HepG2 (cell line): ENCODE results near the gene NUP93. TPM values are rescaled to one million over a fixed set of nuclear protein-coding genes. Genes with fewer than 3 reads are reported as not detected.

Experiments used
- ATAC-seq: fragments of 200-7000 bp; cut with Tn5 transposase; 3 replicates; pipeline ENCODE4 v1.9.1; 2020; ENCODE audit warnings: mild to moderate bottlenecking, moderate library complexity
- BruUV-seq: library from RNA; stranded (reverse); fragments of 400-500 nt; replicated peaks from 2 replicates; lab custom pipeline; 2021; lab: Mats Ljungman, UMichigan
- CTCF ChIA-PET: fragments of 300-600 bp; formaldehyde crosslinking; extraction: SDS; loops from one replicate; lab custom pipeline; 2021; ENCODE audit warnings: low total read pairs, inconsistent platforms, low intra/inter-chr PET ratio; lab: Yijun Ruan, JAX
- POLR2A ChIA-PET: fragments of 350-600 bp; sonication (Branson Sonifier 250); formaldehyde crosslinking; loops from one replicate; lab custom pipeline; 2020; ENCODE audit warnings: antibody characterized with exemption, inconsistent platforms; lab: Yijun Ruan, JAX
- DNase-seq: peaks from one replicate; pipeline ENCODE4 v3.0.0-alpha.2; 2015; ENCODE audit warnings: low spot score
- FAIRE-seq: peaks from 3 replicates; lab custom pipeline; 2011; peaks lifted over from hg19 to GRCh38; lab: Jason Lieb, UNC
- H2AFZ ChIP-seq: one replicate; pipeline ENCODE4 v1.6.1; 2011; ENCODE audit warnings: low read length, inconsistent platforms
- H3K27ac ChIP-seq: fragments of 300-600 bp; 3 replicates; pipeline ENCODE4 v1.8.0; 2011; ENCODE audit warnings: mixed run types, mild to moderate bottlenecking, mixed read lengths, low read length, inconsistent platforms; ENCODE audit not compliant: insufficient read depth; ENCODE audit errors: extremely low read length
- H3K27me3 ChIP-seq, 2 experiments: fragments of 200-600 bp in 1 of 2; 2 replicates in 1 of 2; 3 replicates in 1 of 2; pipeline versions ENCODE4 v1.6.0 to v1.8.0; 2011; ENCODE audit warnings: low read length in 2 of 2, mild to moderate bottlenecking in 2 of 2, moderate library complexity in 2 of 2, inconsistent platforms in 1 of 2; ENCODE audit not compliant: insufficient read depth in 2 of 2, control insufficient read depth in 1 of 2
- H3K36me3 ChIP-seq, 2 experiments: fragments of 200-600 bp in 1 of 2; replicated peaks in 1 of 2; 2 replicates in 1 of 2; 3 replicates in 1 of 2; pipeline versions ENCODE4 v1.5.1 to v1.8.0; 2011; ENCODE audit warnings: low read length in 2 of 2, inconsistent platforms in 1 of 2; ENCODE audit not compliant: insufficient read depth in 2 of 2, control insufficient read depth in 1 of 2
- H3K4me1 ChIP-seq: 2 replicates; pipeline ENCODE4 v1.5.1; 2012; ENCODE audit warnings: low read length, inconsistent platforms; ENCODE audit not compliant: insufficient read depth
- H3K4me2 ChIP-seq: 2 replicates; pipeline ENCODE4 v1.6.0; 2011; ENCODE audit warnings: low read depth, low read length, inconsistent platforms
- H3K4me3 ChIP-seq, 3 experiments: fragments of 200-600 bp in 1 of 3; sonication (generic), shearing (Covaris generic) in 1 of 3; replicated peaks in 1 of 3; 2 replicates each; pipeline ENCODE4 v1.5.1; 2011 to 2016; ENCODE audit warnings: low read length in 3 of 3, inconsistent platforms in 2 of 3, low read depth in 2 of 3, mild to moderate bottlenecking in 2 of 3, control low read depth in 1 of 3, mixed read lengths in 1 of 3; ENCODE audit not compliant: insufficient read depth in 1 of 3
- H3K79me2 ChIP-seq: one replicate; pipeline ENCODE4 v1.6.1; 2011; ENCODE audit warnings: low read length, inconsistent platforms; ENCODE audit not compliant: insufficient read depth
- H3K9ac ChIP-seq: 2 replicates; pipeline ENCODE4 v1.6.0; 2011; ENCODE audit warnings: mild to moderate bottlenecking, low read depth, low read length, inconsistent platforms; ENCODE audit not compliant: insufficient read depth
- H3K9me3 ChIP-seq: 2 replicates; pipeline ENCODE4 v1.5.1; 2012; ENCODE audit warnings: mild to moderate bottlenecking, low read length
- H4K20me1 ChIP-seq: 2 replicates; pipeline ENCODE4 v1.6.0; 2011; ENCODE audit warnings: inconsistent platforms, mild to moderate bottlenecking, low read length, moderate library complexity; ENCODE audit not compliant: insufficient read depth
- GATAD1 ChIP-seq: IDR thresholded peaks from 2 replicates; pipeline ENCODE4 v1.6.1; 2016; ENCODE audit warnings: missing genetic modification reagents, missing compliant biosample characterization
- KDM5A ChIP-seq: fragments of 200-600 bp; sonication (generic); IDR thresholded peaks from 2 replicates; pipeline ENCODE4 v1.7.0; 2018; ENCODE audit warnings: antibody characterized with exemption, mild to moderate bottlenecking, low read length, borderline replicate concordance
- MEIS1 ChIP-seq: sonication (generic); formaldehyde crosslinking; IDR thresholded peaks from 2 replicates; pipeline ENCODE4 v1.9.0; 2021; ENCODE audit warnings: mild to moderate bottlenecking, missing genetic modification reagents, moderate library complexity, borderline replicate concordance
- PAX8 ChIP-seq: sonication (generic); formaldehyde crosslinking; IDR thresholded peaks from 2 replicates; pipeline ENCODE4 v1.8.0; 2022; ENCODE audit warnings: mild to moderate bottlenecking, missing genetic modification reagents, borderline replicate concordance
- SRSF9 ChIP-seq: fragments of 200-400 bp; formaldehyde crosslinking; IDR thresholded peaks from 2 replicates; pipeline ENCODE4 v1.6.1; 2018; ENCODE audit warnings: borderline replicate concordance, mild to moderate bottlenecking, low read depth, low read length; ENCODE audit not compliant: insufficient read depth, poor library complexity, severe bottlenecking
- SYNCRIP ChIP-seq: fragments of 200-400 bp; formaldehyde crosslinking; IDR thresholded peaks from 2 replicates; pipeline ENCODE4 v1.6.1; 2018; ENCODE audit warnings: mild to moderate bottlenecking, low read depth, low read length; ENCODE audit not compliant: insufficient read depth
- TBL1XR1 ChIP-seq: fragments of 150-350 bp; IDR thresholded peaks from 2 replicates; pipeline ENCODE4 v1.6.1; 2014; ENCODE audit warnings: borderline replicate concordance, low read length; ENCODE audit not compliant: partially characterized antibody
- TBX2 ChIP-seq: sonication (generic); formaldehyde crosslinking; IDR thresholded peaks from 2 replicates; pipeline ENCODE4 v1.5.0; 2020; ENCODE audit warnings: missing genetic modification reagents, mild to moderate bottlenecking, borderline replicate concordance
- ZNF335 ChIP-seq: sonication (generic); formaldehyde crosslinking; IDR thresholded peaks from 2 replicates; pipeline ENCODE4 v1.4.0; 2020; ENCODE audit warnings: missing genetic modification reagents
- ZNF556 ChIP-seq: sonication (generic); formaldehyde crosslinking; IDR thresholded peaks from 2 replicates; pipeline ENCODE4 v1.4.0; 2020; ENCODE audit warnings: mild to moderate bottlenecking, missing genetic modification reagents, borderline replicate concordance
- ZNF672 ChIP-seq: sonication (generic); formaldehyde crosslinking; IDR thresholded peaks from 2 replicates; pipeline ENCODE4 v1.8.1; 2022; ENCODE audit warnings: missing genetic modification reagents
- ZNF772 ChIP-seq: sonication (generic); formaldehyde crosslinking; IDR thresholded peaks from 2 replicates; pipeline ENCODE4 v1.5.0; 2020; ENCODE audit warnings: mild to moderate bottlenecking, missing genetic modification reagents
- WGBS: methylation state at CpG from one replicate; pipeline ENCODE4 v1.1.6; 2017; ENCODE audit warnings: low lambda C conversion rate; 5-methylcytosine and 5-hydroxymethylcytosine counted together
- in situ Hi-C: cut with HindIII; loops from 2 replicates; pipeline ENCODE4 v1.10.0; 2017; ENCODE audit warnings: low pct_unique_long_range_greater_than_20kb; ENCODE audit not compliant: extremely low pct_ligation_motif_present
- intact Hi-C: fragments of 100-400 bp; cut with micrococcal nuclease; formaldehyde crosslinking; loops from one replicate; pipeline ENCODE4 v1.10.0; 2022; ENCODE audit not compliant: unreplicated experiment
- microRNA counts: library from miRNA; unstranded; fragments of <30 nt; microRNA quantifications from one replicate; lab custom pipeline; 2015
- microRNA-seq: library from miRNA; unstranded; fragments of <30 nt; microRNA quantifications from one replicate; pipeline ENCODE4, GENCODE V29; 2020
- polyA plus RNA-seq, 8 experiments: library from polyadenylated mRNA; depleted of rRNA in 3 of 8; stranded (reverse) in 7 of 8; unstranded in 1 of 8; fragments of >200 nt; fragmentation: Illumina TruSeq in 4 of 8; extraction: Trizol in 4 of 8; gene quantifications; 2 replicates each; pipeline versions ENCODE4 v1.2.1 to v1.2.3, GENCODE V29; 2011 to 2016; ENCODE audit warnings: low read depth in 4 of 8, missing spikeins in 1 of 8, mixed read lengths in 1 of 8; ENCODE audit not compliant: insufficient read depth in 1 of 8
- small RNA-seq, 3 experiments: library from RNA; depleted of rRNA; stranded (forward); fragments of <200 nt; gene quantifications; one replicate each; pipeline ENCODE3, GENCODE V24; 2012; ENCODE audit warnings: low read depth in 2 of 3, low replicate concordance in 1 of 3; ENCODE audit not compliant: insufficient read length in 3 of 3, insufficient read depth in 2 of 3
- total RNA-seq, 5 experiments: library from RNA; depleted of rRNA; stranded (reverse); fragments of >200 nt; fragmentation: Illumina TruSeq; extraction: Trizol; gene quantifications; 2 replicates each; pipeline ENCODE4 v1.2.3, GENCODE V29; 2016; ENCODE audit warnings: low read depth in 1 of 5
- TF ChIP-seq, protein P1 (sequence below): IDR thresholded peaks from 2 replicates; pipeline ENCODE4 v1.6.1; 2016
- TF ChIP-seq, protein P2 (sequence below): sonication (generic); formaldehyde crosslinking; IDR thresholded peaks from 2 replicates; pipeline ENCODE4 v1.8.0; 2022; ENCODE audit warnings: mild to moderate bottlenecking, missing genetic modification reagents

Gene NUP93
- total and polyA plus RNA-seq, 2 of the 13 experiments (the other 11 are each of a cell fraction or from before 2014, with no cell fraction given), result 58.5 to 140 TPM

DNA sequence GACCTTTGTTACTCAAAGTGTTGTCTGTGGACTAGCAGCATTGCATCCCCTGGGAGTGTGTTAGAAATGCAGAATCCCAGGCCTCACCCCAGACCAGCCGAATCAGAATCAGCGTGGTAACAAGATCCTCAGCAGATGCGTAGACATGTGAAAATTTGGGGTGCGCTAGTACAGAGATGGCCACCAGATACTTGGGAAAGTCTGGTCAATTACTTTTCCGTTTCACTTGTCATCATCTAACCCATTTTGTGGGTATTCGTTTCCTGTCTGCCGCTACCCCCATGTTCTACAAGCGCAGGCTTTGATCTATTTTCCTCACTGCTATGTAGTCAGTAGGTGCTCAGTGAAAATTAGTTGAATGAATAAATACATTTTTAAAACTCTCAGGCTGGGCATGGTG, 168.9 kb downstream of the NUP93 start:
- no peak for TF ChIP-seq GATAD1 (CRISPR knock-in tag)
- no peak for TF ChIP-seq SRSF9
- no peak for TF ChIP-seq ZNF772 (CRISPR knock-in tag)
- no peak for TF ChIP-seq ZNF672 (CRISPR knock-in tag)
- TF ChIP-seq MEIS1 (CRISPR knock-in tag), result no peak
- no peak for TF ChIP-seq TBL1XR1
- TF ChIP-seq, protein P1, sequence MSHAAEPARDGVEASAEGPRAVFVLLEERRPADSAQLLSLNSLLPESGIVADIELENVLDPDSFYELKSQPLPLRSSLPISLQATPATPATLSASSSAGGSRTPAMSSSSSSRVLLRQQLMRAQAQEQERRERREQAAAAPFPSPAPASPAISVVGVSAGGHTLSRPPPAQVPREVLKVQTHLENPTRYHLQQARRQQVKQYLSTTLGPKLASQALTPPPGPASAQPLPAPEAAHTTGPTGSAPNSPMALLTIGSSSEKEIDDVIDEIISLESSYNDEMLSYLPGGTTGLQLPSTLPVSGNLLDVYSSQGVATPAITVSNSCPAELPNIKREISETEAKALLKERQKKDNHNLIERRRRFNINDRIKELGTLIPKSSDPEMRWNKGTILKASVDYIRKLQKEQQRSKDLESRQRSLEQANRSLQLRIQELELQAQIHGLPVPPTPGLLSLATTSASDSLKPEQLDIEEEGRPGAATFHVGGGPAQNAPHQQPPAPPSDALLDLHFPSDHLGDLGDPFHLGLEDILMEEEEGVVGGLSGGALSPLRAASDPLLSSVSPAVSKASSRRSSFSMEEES (CRISPR knock-in tag), result no peak
- TF ChIP-seq TBX2 (CRISPR knock-in tag), result no peak
- TF ChIP-seq ZNF335, result no peak
- no peak for TF ChIP-seq PAX8 (CRISPR knock-in tag)
- TF ChIP-seq SYNCRIP, result no peak
- TF ChIP-seq ZNF556, result no peak
- no peak for TF ChIP-seq KDM5A
- TF ChIP-seq, protein P2, sequence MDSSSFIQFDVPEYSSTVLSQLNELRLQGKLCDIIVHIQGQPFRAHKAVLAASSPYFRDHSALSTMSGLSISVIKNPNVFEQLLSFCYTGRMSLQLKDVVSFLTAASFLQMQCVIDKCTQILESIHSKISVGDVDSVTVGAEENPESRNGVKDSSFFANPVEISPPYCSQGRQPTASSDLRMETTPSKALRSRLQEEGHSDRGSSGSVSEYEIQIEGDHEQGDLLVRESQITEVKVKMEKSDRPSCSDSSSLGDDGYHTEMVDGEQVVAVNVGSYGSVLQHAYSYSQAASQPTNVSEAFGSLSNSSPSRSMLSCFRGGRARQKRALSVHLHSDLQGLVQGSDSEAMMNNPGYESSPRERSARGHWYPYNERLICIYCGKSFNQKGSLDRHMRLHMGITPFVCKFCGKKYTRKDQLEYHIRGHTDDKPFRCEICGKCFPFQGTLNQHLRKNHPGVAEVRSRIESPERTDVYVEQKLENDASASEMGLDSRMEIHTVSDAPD (CRISPR knock-in tag), result no peak
- Histone ChIP-seq H3K27me3 (peaks cover 4 to 30% of the 10 kb centered on the region in 2 experiments), H3K9ac (no peak overlapping the region), H3K4me3 (no peak overlapping the region), H3K4me2 (no peak overlapping the region), H4K20me1 (no peaks in the 10 kb centered on the region), H3K9me3 (no peaks in the 10 kb centered on the region), H2AFZ (no peak overlapping the region), H3K79me2 (no peaks in the 10 kb centered on the region), H3K4me1 (peaks cover 10% of the 10 kb centered on the region; the same call in 1 of the 2 replicates), H3K27ac (no peak overlapping the region), H3K36me3 (no peaks in the 10 kb centered on the region)
- intact Hi-C loops, result no loop called here
- no peak for DNase-seq
- WGBS, result 75% methylated on average over 8 of the region's 8 CpGs
- FAIRE-seq, result no peak
- no TSS peak for BruUV-seq
- POLR2A ChIA-PET, result no interaction called here
- CTCF ChIA-PET, result no interaction called here
- in situ Hi-C loops, result no loop called here
- no peak for ATAC-seq

MicroRNAs within 50 kb of the gene (microRNA counts, 767-probe panel; counts per million panel counts)
- microRNA hsa-miR-138-5p (lab: Ali Mortazavi, UCI), result not detected

Small RNA genes within 50 kb of the gene (microRNA-seq; reads per million reads assigned to microRNA genes)
- gene MIR138-2, result 8.9 reads per million, percentile 43 among the genes with 10 or more reads in this experiment

Small RNA genes within 50 kb of the gene (small RNA-seq; reads per million reads assigned to genes)
- gene MIR138-2, result 0.10 to 2.9 (median 0.98) reads per million in 3 experiments

Other genes with a start within 250 kb of the NUP93 start
- gene BBS2, start 210.1 kb upstream of the NUP93 start, total RNA-seq (2016; rRNA removed; fragmentation: Illumina TruSeq; extraction: Trizol), result 59.7 and 63.5 TPM in 2 replicates
- gene BBS2, start 210.1 kb upstream of the NUP93 start, polyA plus RNA-seq (2011; rRNA removed), result 58.2 and 68.3 TPM in 2 replicates
- gene MT4, start 165.1 kb upstream of the NUP93 start, total RNA-seq (2016; rRNA removed; fragmentation: Illumina TruSeq; extraction: Trizol), result not detected in 2 replicates
- not detected in 2 replicates for gene MT4, start 165.1 kb upstream of the NUP93 start, polyA plus RNA-seq (2011; rRNA removed)
- not detected in 2 replicates for gene MT3, start 140.6 kb upstream of the NUP93 start, total RNA-seq (2016; rRNA removed; fragmentation: Illumina TruSeq; extraction: Trizol)
- not detected in 2 replicates for gene MT3, start 140.6 kb upstream of the NUP93 start, polyA plus RNA-seq (2011; rRNA removed)
- gene MT2A, start 121.5 kb upstream of the NUP93 start, total RNA-seq (2016; rRNA removed; fragmentation: Illumina TruSeq; extraction: Trizol), result 371 and 409 TPM in 2 replicates
- 115 and 135 TPM in 2 replicates for gene MT2A, start 121.5 kb upstream of the NUP93 start, polyA plus RNA-seq (2011; rRNA removed)
- 1,072 and 1,398 TPM in 2 replicates for gene MT1E, start 104.3 kb upstream of the NUP93 start, total RNA-seq (2016; rRNA removed; fragmentation: Illumina TruSeq; extraction: Trizol)
- 65.7 and 110 TPM in 2 replicates for gene MT1E, start 104.3 kb upstream of the NUP93 start, polyA plus RNA-seq (2011; rRNA removed)
- 4.6 and 5.5 TPM in 2 replicates for gene MT1M, start 97.5 kb upstream of the NUP93 start, total RNA-seq (2016; rRNA removed; fragmentation: Illumina TruSeq; extraction: Trizol)
- not detected in 2 replicates for gene MT1M, start 97.5 kb upstream of the NUP93 start, polyA plus RNA-seq (2011; rRNA removed)
- gene MT1A, start 91.5 kb upstream of the NUP93 start, total RNA-seq (2016; rRNA removed; fragmentation: Illumina TruSeq; extraction: Trizol), result 10.4 and 14.0 TPM in 2 replicates
- gene MT1A, start 91.5 kb upstream of the NUP93 start, polyA plus RNA-seq (2011; rRNA removed), result 4.8 and 8.3 TPM in 2 replicates
- 0.89 TPM in 1 of 2 replicates, not detected in the other for gene MT1B, start 78.2 kb upstream of the NUP93 start, total RNA-seq (2016; rRNA removed; fragmentation: Illumina TruSeq; extraction: Trizol)
- not detected in 2 replicates for gene MT1B, start 78.2 kb upstream of the NUP93 start, polyA plus RNA-seq (2011; rRNA removed)
- 169 and 211 TPM in 2 replicates for gene MT1F, start 72.2 kb upstream of the NUP93 start, total RNA-seq (2016; rRNA removed; fragmentation: Illumina TruSeq; extraction: Trizol)
- 1.2 and 1.9 TPM in 2 replicates for gene MT1F, start 72.2 kb upstream of the NUP93 start, polyA plus RNA-seq (2011; rRNA removed)
- gene MT1G, start 62.1 kb upstream of the NUP93 start, total RNA-seq (2016; rRNA removed; fragmentation: Illumina TruSeq; extraction: Trizol), result 377 and 511 TPM in 2 replicates
- gene MT1G, start 62.1 kb upstream of the NUP93 start, polyA plus RNA-seq (2011; rRNA removed), result 1.1 and 3.6 TPM in 2 replicates
- gene MT1H, start 60.3 kb upstream of the NUP93 start, total RNA-seq (2016; rRNA removed; fragmentation: Illumina TruSeq; extraction: Trizol), result 0.60 TPM in 1 of 2 replicates, not detected in the other
- not detected in 2 replicates for gene MT1H, start 60.3 kb upstream of the NUP93 start, polyA plus RNA-seq (2011; rRNA removed)
- gene MT1X, start 47.7 kb upstream of the NUP93 start, total RNA-seq (2016; rRNA removed; fragmentation: Illumina TruSeq; extraction: Trizol), result 288 and 327 TPM in 2 replicates
- gene MT1X, start 47.7 kb upstream of the NUP93 start, polyA plus RNA-seq (2011; rRNA removed), result 9.8 and 19.7 TPM in 2 replicates
- gene SLC12A3, start 135.1 kb downstream of the NUP93 start, total RNA-seq (2016; rRNA removed; fragmentation: Illumina TruSeq; extraction: Trizol), result not detected in 2 replicates
- gene SLC12A3, start 135.1 kb downstream of the NUP93 start, polyA plus RNA-seq (2011; rRNA removed), result 5.1 and 6.2 TPM in 2 replicates
- 65.3 and 96.2 TPM in 2 replicates for gene HERPUD1, start 202.0 kb downstream of the NUP93 start, total RNA-seq (2016; rRNA removed; fragmentation: Illumina TruSeq; extraction: Trizol)
- 311 and 323 TPM in 2 replicates for gene HERPUD1, start 202.0 kb downstream of the NUP93 start, polyA plus RNA-seq (2011; rRNA removed)
- 0.31 TPM in 1 of 2 replicates, not detected in the other for gene CETP, start 231.8 kb downstream of the NUP93 start, total RNA-seq (2016; rRNA removed; fragmentation: Illumina TruSeq; extraction: Trizol)
- 9.8 and 15.7 TPM in 2 replicates for gene CETP, start 231.8 kb downstream of the NUP93 start, polyA plus RNA-seq (2011; rRNA removed)